GM10248 (cell line): ENCODE data around the gene EGFR.

Experiments
- CTCF ChIA-PET: fragments of 300-600 bp; sonication (Branson Sonifier 250); formaldehyde crosslinking; extraction: SDS; loops from one replicate; lab custom pipeline; 2021; ENCODE audit warnings: antibody characterized with exemption; lab: Yijun Ruan, JAX
- POLR2A ChIA-PET: fragments of 350-650 bp; sonication (Branson Sonifier 250); formaldehyde crosslinking; extraction: SDS; loops from one replicate; lab custom pipeline; 2020; ENCODE audit warnings: antibody characterized with exemption; lab: Yijun Ruan, JAX
- DNase-seq: peaks from one replicate; pipeline ENCODE4 v3.0.0; 2012; ENCODE audit errors: extremely low spot score
- CTCF ChIP-seq: IDR thresholded peaks from 2 replicates; pipeline ENCODE4 v1.5.1; 2012; ENCODE audit warnings: mild to moderate bottlenecking, low read depth; ENCODE audit errors: extremely low read depth, missing control alignments, control extremely low read depth

EGFR gene

DNA sequence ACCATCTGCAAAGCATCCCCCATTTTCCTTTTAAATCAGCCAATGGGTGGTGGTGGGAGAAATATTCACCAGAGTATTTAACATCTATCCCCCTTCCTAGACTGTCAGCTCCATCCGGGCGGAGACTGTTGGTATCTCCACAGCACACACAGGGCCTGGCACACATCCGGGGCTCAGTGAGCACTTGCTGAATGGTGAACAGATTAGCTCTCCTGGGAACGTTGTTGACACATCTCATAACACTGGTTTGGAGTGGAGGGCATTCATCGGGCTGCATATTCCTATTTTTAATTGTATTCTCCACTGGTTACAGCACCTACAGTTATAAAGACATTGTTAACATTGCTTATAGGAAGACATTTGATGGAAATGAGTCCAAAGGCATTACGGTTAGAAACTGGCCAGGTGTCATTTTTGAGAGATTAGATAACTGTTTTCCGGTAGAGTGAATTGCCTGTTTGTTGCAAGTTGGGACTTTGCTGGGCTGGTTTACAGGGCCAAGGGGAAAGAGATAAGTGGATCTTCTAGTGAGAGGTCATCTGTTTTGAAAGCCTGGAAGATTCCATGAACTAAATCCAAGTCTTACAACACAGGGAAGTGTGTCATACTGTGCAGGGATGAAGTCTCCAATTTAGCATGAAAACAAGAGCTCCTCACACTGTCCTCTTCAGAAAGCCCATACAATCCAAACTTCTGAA lies 101.8 kb downstream of the EGFR start:
- POLR2A ChIA-PET, result no interaction called here
- TF ChIP-seq CTCF, result no peak
- CTCF ChIA-PET, result no interaction called here
- DNase-seq, result no peak

GRCh38 chr7:55121249-55121648 lies 102.4 kb downstream of the EGFR start:
- DNase-seq, result no peak
- POLR2A ChIA-PET, result no interaction called here
- no peak for TF ChIP-seq CTCF
- CTCF ChIA-PET, result no interaction called here

DNA sequence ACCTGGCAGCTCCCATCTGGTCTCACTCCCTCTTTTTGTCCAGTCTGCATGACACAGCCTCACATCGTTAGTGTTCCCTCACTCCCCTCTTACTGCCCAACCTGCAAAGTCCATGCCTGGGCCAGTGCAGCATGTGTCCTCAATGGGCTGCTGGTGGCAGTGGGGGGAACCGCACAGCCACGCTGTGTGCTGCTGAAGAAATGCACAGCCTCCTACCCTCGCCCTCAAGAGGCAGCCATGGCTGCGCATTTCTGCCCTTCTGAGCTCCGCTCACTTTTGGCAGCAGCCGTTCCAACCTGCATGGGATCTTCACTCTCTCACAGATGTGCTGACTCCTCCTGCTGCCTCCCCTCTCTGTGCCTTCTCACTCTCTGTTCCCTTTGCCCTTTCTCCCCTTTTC lies 103.4 kb downstream of the EGFR start:
- ChIA-PET POLR2A (no interaction called here), CTCF (no interaction called here)
- TF ChIP-seq CTCF, result no peak
- no peak for DNase-seq

GRCh38 chr7:55124989-55125875 lies 106.4 kb downstream of the EGFR start:
- ChIA-PET POLR2A (no interaction called here), CTCF (interaction anchor here (1.2 to 1.3 kb wide), 2 partner anchors 15 to 20 kb away, joined by 3 read pairs; no protein-coding TSS in a partner anchor)
- TF ChIP-seq CTCF, result no peak
- DNase-seq, result no peak

GRCh38 chr7:55127135-55127551 lies 108.3 kb downstream of the EGFR start:
- TF ChIP-seq CTCF, result no peak
- POLR2A ChIA-PET, result no interaction called here
- CTCF ChIA-PET, result interaction anchor here (1.6 to 2.9 kb wide), 2 partner anchors 41 to 128 kb away, joined by 4 to 9 read pairs; no protein-coding TSS in a partner anchor
- DNase-seq, result no peak

- no peak for TF ChIP-seq CTCF
- ChIA-PET POLR2A (no interaction called here), CTCF (interaction anchor here (1.6 to 2.9 kb wide), 2 partner anchors 41 to 128 kb away, joined by 4 to 9 read pairs; no protein-coding TSS in a partner anchor)
- DNase-seq, result no peak
Measured at GRCh38 chr7:55127622-55128081, 108.8 kb downstream of the EGFR start.
